ENCODE results near the gene DTNB. TPM values are rescaled to one million over a fixed set of nuclear protein-coding genes. Genes with fewer than 3 reads are reported as not detected.
"Not testable (repeated sequence)": the region's sequence is repeated elsewhere in the genome, so short reads cannot be mapped to it uniquely, and the experiment has no call there.

Gene DTNB
- polyA plus RNA-seq, 3 donors, result 6.3 to 7.7 (median 6.6) TPM

- 95 to 99% (median 98%) methylated on average over 22 to 26 of the region's 26 CpGs for WGBS, 3 donors
- no peak overlapping the region for H3K27ac ChIP-seq (ENCODE audit: low read depth, low read length)
Observed at GRCh38 chr2:25534455-25534854, 138.9 kb downstream of the DTNB start.

- H3K27ac ChIP-seq (ENCODE audit: low read depth, low read length), result not testable (repeated sequence)
- 84 to 90% (median 87%) methylated on average over 5 of the region's 5 CpGs for WGBS, 3 donors
Observed at GRCh38 chr2:25533771-25534170, 139.6 kb downstream of the DTNB start.

- WGBS, 3 donors, result 67 to 74% (median 72%) methylated on average over 2 of the region's 2 CpGs
- no peak overlapping the region for H3K27ac ChIP-seq (ENCODE audit: low read depth, low read length)
Observed at GRCh38 chr2:25532521-25532920, 140.9 kb downstream of the DTNB start.

GRCh38 chr2:25529034-25529433 lies 144.3 kb downstream of the DTNB start:
- no peak overlapping the region for H3K27ac ChIP-seq (ENCODE audit: low read depth, low read length)
- 84 to 98% (median 97%) methylated on average over 3 of the region's 3 CpGs for WGBS, 3 donors

- 84 to 93% (median 87%) methylated on average over 4 of the region's 4 CpGs for WGBS, 3 donors
Observed at GRCh38 chr2:25528173-25528572, 145.2 kb downstream of the DTNB start.

GRCh38 chr2:25524507-25524906 lies 148.9 kb downstream of the DTNB start:
- H3K27ac ChIP-seq (ENCODE audit: low read depth, low read length), result no peak overlapping the region
- WGBS, 3 donors, result 89 to 95% (median 92%) methylated on average over 5 of the region's 5 CpGs

More at GRCh38 chr2:25528173-25528572, 145.2 kb downstream of the DTNB start:
- H3K27ac ChIP-seq (ENCODE audit: low read depth, low read length), result no peak overlapping the region

GRCh38 chr2:25523060-25523459 lies 150.3 kb downstream of the DTNB start:
- 87 to 95% (median 88%) methylated on average over 4 of the region's 4 CpGs for WGBS, 3 donors
- H3K27ac ChIP-seq (ENCODE audit: low read depth, low read length), result no peak overlapping the region

- no peak overlapping the region for H3K27ac ChIP-seq (ENCODE audit: low read depth, low read length)
- 37 to 41% (median 41%) methylated on average over 10 of the region's 10 CpGs for WGBS, 3 donors
Observed at GRCh38 chr2:25521665-25522387, 151.6 kb downstream of the DTNB start.

- 75 to 86% (median 79%) methylated on average over 4 of the region's 4 CpGs for WGBS, 3 donors
Observed at GRCh38 chr2:25521126-25521525, 152.3 kb downstream of the DTNB start.

GRCh38 chr2:25517701-25518100 lies 155.7 kb downstream of the DTNB start:
- no peak overlapping the region for H3K27ac ChIP-seq (ENCODE audit: low read depth, low read length)
- WGBS, 3 donors, result 59 to 70% (median 59%) methylated on average over 4 of the region's 4 CpGs

More at GRCh38 chr2:25521126-25521525, 152.3 kb downstream of the DTNB start:
- no peak overlapping the region for H3K27ac ChIP-seq (ENCODE audit: low read depth, low read length)

- WGBS, 3 donors, result 65 to 92% (median 65%) methylated on average over 3 of the region's 3 CpGs
- H3K27ac ChIP-seq (ENCODE audit: low read depth, low read length), result no peak overlapping the region
Observed at GRCh38 chr2:25514043-25514637, 159.2 kb downstream of the DTNB start.

- WGBS, 3 donors, result 54 to 68% (median 66%) methylated on average over 3 of the region's 3 CpGs
- H3K27ac ChIP-seq (ENCODE audit: low read depth, low read length), result no peak overlapping the region
Observed at GRCh38 chr2:25512707-25513106, 160.7 kb downstream of the DTNB start.

- WGBS, 3 donors, result 78 to 92% (median 91%) methylated on average over 3 of the region's 3 CpGs
- H3K27ac ChIP-seq (ENCODE audit: low read depth, low read length), result no peak overlapping the region
Observed at GRCh38 chr2:25506226-25506625, 167.2 kb downstream of the DTNB start.

GRCh38 chr2:25505622-25506021 lies 167.8 kb downstream of the DTNB start:
- no peak overlapping the region for H3K27ac ChIP-seq (ENCODE audit: low read depth, low read length)
- WGBS, 3 donors, result 96 to 98% (median 96%) methylated on average over 2 of the region's 2 CpGs

- 86 to 90% (median 87%) methylated on average over 3 of the region's 3 CpGs for WGBS, 3 donors
- no peak overlapping the region for H3K27ac ChIP-seq (ENCODE audit: low read depth, low read length)
Observed at GRCh38 chr2:25505182-25505581, 168.2 kb downstream of the DTNB start.

GRCh38 chr2:25504266-25504665 lies 169.1 kb downstream of the DTNB start:
- 98% methylated on average over 2 of the region's 2 CpGs for WGBS, 3 donors
- H3K27ac ChIP-seq (ENCODE audit: low read depth, low read length), result no peak overlapping the region

GRCh38 chr2:25499157-25499556 lies 174.2 kb downstream of the DTNB start:
- H3K27ac ChIP-seq (ENCODE audit: low read depth, low read length), result no peak overlapping the region
- WGBS, 3 donors, result 96 to 99% (median 97%) methylated on average over 3 of the region's 3 CpGs

- no peak overlapping the region for H3K27ac ChIP-seq (ENCODE audit: low read depth, low read length)
- 85 to 96% (median 92%) methylated on average over 2 of the region's 2 CpGs for WGBS, 3 donors
Observed at GRCh38 chr2:25497918-25498407, 175.4 kb downstream of the DTNB start.

GRCh38 chr2:25497229-25497917 lies 176.0 kb downstream of the DTNB start:
- 87 to 94% (median 89%) methylated on average over 5 of the region's 5 CpGs for WGBS, 3 donors

More at GRCh38 chr2:25497229-25497917, 176.0 kb downstream of the DTNB start:
- H3K27ac ChIP-seq (ENCODE audit: low read depth, low read length), result no peak overlapping the region

Data from adipose tissue (tissue), 3 donors.